HepG2 (cell line): ENCODE measurements around the gene PLOD3. TPM values are rescaled to one million over a fixed set of nuclear protein-coding genes. Genes with fewer than 3 reads are reported as not detected.

Experiments
- CREBL2 ChIP-seq: sonication (generic); formaldehyde crosslinking; IDR thresholded peaks from 2 replicates; pipeline ENCODE4 v1.8.1; 2023; ENCODE audit warnings: missing genetic modification reagents, mild to moderate bottlenecking, borderline replicate concordance
- DR1 ChIP-seq: sonication (generic); formaldehyde crosslinking; IDR thresholded peaks from 2 replicates; pipeline ENCODE4 v1.8.0; 2021; ENCODE audit warnings: mild to moderate bottlenecking, missing genetic modification reagents, inconsistent platforms
- FOXM1 ChIP-seq: sonication (generic); formaldehyde crosslinking; IDR thresholded peaks from 2 replicates; pipeline ENCODE4 v1.5.0; 2020; ENCODE audit warnings: missing genetic modification reagents
- FOXP4 ChIP-seq: sonication (generic); formaldehyde crosslinking; IDR thresholded peaks from 2 replicates; pipeline ENCODE4 v1.4.0; 2020; ENCODE audit warnings: missing genetic modification reagents
- HNRNPUL1 ChIP-seq: fragments of 200-400 bp; formaldehyde crosslinking; IDR thresholded peaks from 2 replicates; pipeline ENCODE4 v1.6.1; 2017; ENCODE audit warnings: low read depth, mild to moderate bottlenecking, low read length, moderate library complexity
- KDM3A ChIP-seq: IDR thresholded peaks from 2 replicates; pipeline ENCODE4 v1.6.1; 2018; ENCODE audit warnings: low read depth, missing compliant biosample characterization
- MED1 ChIP-seq: sonication (generic); formaldehyde crosslinking; IDR thresholded peaks from 2 replicates; pipeline ENCODE4 v1.4.0; 2020; ENCODE audit warnings: missing genetic modification reagents
- MNT ChIP-seq: fragments of 450-650 bp; IDR thresholded peaks from 2 replicates; pipeline ENCODE4 v1.6.1; 2016
- MTA3 ChIP-seq: sonication (generic); formaldehyde crosslinking; IDR thresholded peaks from 2 replicates; pipeline ENCODE4 v1.4.0; 2020; ENCODE audit warnings: missing genetic modification reagents
- NAIF1 ChIP-seq: sonication (generic); formaldehyde crosslinking; IDR thresholded peaks from 2 replicates; pipeline ENCODE4 v1.5.0; 2020; ENCODE audit warnings: mild to moderate bottlenecking, missing genetic modification reagents, borderline replicate concordance
- NR2C2 ChIP-seq: sonication (generic); formaldehyde crosslinking; IDR thresholded peaks from 2 replicates; pipeline ENCODE4 v1.4.0; 2020; ENCODE audit warnings: missing genetic modification reagents, mild to moderate bottlenecking, moderate library complexity, borderline replicate concordance
- SIX1 ChIP-seq: sonication (generic); formaldehyde crosslinking; IDR thresholded peaks from 2 replicates; pipeline ENCODE4 v1.4.0; 2020; ENCODE audit warnings: missing genetic modification reagents, borderline replicate concordance
- SMAD9 ChIP-seq: sonication (generic); formaldehyde crosslinking; IDR thresholded peaks from 2 replicates; pipeline ENCODE4 v1.5.1; 2020; ENCODE audit warnings: mild to moderate bottlenecking, missing genetic modification reagents
- SMARCE1 ChIP-seq: fragments of 450-650 bp; IDR thresholded peaks from 2 replicates; pipeline ENCODE4 v1.6.1; 2017; ENCODE audit warnings: borderline replicate concordance
- SUZ12 ChIP-seq: fragments of 150-350 bp; IDR thresholded peaks from 2 replicates; pipeline ENCODE4 v1.6.1; 2014; ENCODE audit warnings: low read depth, low read length
- ZBTB34 ChIP-seq: sonication (generic); formaldehyde crosslinking; IDR thresholded peaks from 2 replicates; pipeline ENCODE4 v1.8.0; 2022; ENCODE audit warnings: mild to moderate bottlenecking, missing genetic modification reagents
- ZNF33B ChIP-seq: sonication (generic); formaldehyde crosslinking; IDR thresholded peaks from 2 replicates; pipeline ENCODE4 v1.5.1; 2020; ENCODE audit warnings: mild to moderate bottlenecking, missing genetic modification reagents
- ZNF724P ChIP-seq: sonication (generic); formaldehyde crosslinking; IDR thresholded peaks from 2 replicates; pipeline ENCODE4 v1.8.0; 2022; ENCODE audit warnings: missing genetic modification reagents, borderline replicate concordance
- polyA plus RNA-seq, 8 experiments: library from polyadenylated mRNA; depleted of rRNA in 3 of 8; stranded (reverse) in 7 of 8; unstranded in 1 of 8; fragments of >200 nt; fragmentation: Illumina TruSeq in 4 of 8; extraction: Trizol in 4 of 8; gene quantifications; 2 replicates each; pipeline versions ENCODE4 v1.2.1 to v1.2.3, GENCODE V29; 2011 to 2016; ENCODE audit warnings: low read depth in 4 of 8, missing spikeins in 1 of 8, mixed read lengths in 1 of 8; ENCODE audit not compliant: insufficient read depth in 1 of 8
- total RNA-seq, 5 experiments: library from RNA; depleted of rRNA; stranded (reverse); fragments of >200 nt; fragmentation: Illumina TruSeq; extraction: Trizol; gene quantifications; 2 replicates each; pipeline ENCODE4 v1.2.3, GENCODE V29; 2016; ENCODE audit warnings: low read depth in 1 of 5
- TF ChIP-seq, protein P1 (sequence below): sonication (generic); formaldehyde crosslinking; IDR thresholded peaks from 2 replicates; pipeline ENCODE4 v1.8.0; 2022; ENCODE audit warnings: missing genetic modification reagents, low read depth, mild to moderate bottlenecking, borderline replicate concordance
- TF ChIP-seq, protein P2 (sequence below): IDR thresholded peaks from 2 replicates; pipeline ENCODE4 v1.4.0; 2020; ENCODE audit warnings: mild to moderate bottlenecking, missing genetic modification reagents

The PLOD3 gene
- total and polyA plus RNA-seq, 2 of the 13 experiments (the other 11 are each of a cell fraction or from before 2014, with no cell fraction given) = 65.8 to 67.4 TPM

GRCh38 chr7:101201695-101202602, 15.4 kb downstream of the PLOD3 start (continued):
- TF ChIP-seq, protein P1, sequence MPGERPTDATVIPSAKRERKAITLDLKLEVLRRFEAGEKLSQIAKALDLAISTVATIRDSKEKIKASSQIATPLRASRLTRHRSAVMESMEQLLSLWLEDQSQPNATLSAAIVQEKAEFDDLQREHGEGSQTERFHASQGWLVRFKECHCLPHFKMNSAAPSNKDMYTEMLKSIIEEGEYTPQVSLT = no peak
- no peak for TF ChIP-seq FOXM1 (CRISPR knock-in tag)
- TF ChIP-seq KDM3A (CRISPR knock-in tag) = peak; percentile 73; the same call in 1 of the 2 replicates
- TF ChIP-seq NAIF1 = no peak
- no peak for TF ChIP-seq NR2C2 (CRISPR knock-in tag)
- TF ChIP-seq, protein P2, sequence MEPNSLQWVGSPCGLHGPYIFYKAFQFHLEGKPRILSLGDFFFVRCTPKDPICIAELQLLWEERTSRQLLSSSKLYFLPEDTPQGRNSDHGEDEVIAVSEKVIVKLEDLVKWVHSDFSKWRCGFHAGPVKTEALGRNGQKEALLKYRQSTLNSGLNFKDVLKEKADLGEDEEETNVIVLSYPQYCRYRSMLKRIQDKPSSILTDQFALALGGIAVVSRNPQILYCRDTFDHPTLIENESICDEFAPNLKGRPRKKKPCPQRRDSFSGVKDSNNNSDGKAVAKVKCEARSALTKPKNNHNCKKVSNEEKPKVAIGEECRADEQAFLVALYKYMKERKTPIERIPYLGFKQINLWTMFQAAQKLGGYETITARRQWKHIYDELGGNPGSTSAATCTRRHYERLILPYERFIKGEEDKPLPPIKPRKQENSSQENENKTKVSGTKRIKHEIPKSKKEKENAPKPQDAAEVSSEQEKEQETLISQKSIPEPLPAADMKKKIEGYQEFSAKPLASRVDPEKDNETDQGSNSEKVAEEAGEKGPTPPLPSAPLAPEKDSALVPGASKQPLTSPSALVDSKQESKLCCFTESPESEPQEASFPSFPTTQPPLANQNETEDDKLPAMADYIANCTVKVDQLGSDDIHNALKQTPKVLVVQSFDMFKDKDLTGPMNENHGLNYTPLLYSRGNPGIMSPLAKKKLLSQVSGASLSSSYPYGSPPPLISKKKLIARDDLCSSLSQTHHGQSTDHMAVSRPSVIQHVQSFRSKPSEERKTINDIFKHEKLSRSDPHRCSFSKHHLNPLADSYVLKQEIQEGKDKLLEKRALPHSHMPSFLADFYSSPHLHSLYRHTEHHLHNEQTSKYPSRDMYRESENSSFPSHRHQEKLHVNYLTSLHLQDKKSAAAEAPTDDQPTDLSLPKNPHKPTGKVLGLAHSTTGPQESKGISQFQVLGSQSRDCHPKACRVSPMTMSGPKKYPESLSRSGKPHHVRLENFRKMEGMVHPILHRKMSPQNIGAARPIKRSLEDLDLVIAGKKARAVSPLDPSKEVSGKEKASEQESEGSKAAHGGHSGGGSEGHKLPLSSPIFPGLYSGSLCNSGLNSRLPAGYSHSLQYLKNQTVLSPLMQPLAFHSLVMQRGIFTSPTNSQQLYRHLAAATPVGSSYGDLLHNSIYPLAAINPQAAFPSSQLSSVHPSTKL (CRISPR knock-in tag) = 0 out of 2 replicates have a peak, but pooled peaks have one; percentile 42
- TF ChIP-seq ZBTB34 = 0 out of 2 replicates have a peak, but pooled peaks have one; percentile 46
- no peak for TF ChIP-seq SMAD9 (CRISPR knock-in tag)
- TF ChIP-seq ZNF33B (CRISPR knock-in tag) = no peak
- no peak for TF ChIP-seq SIX1 (CRISPR knock-in tag)
- no peak for TF ChIP-seq CREBL2 (CRISPR knock-in tag)
- peak; percentile 79 for TF ChIP-seq DR1 (CRISPR knock-in tag)
- TF ChIP-seq MNT = no peak
- TF ChIP-seq MTA3 (CRISPR knock-in tag) = no peak
- no peak for TF ChIP-seq HNRNPUL1
- TF ChIP-seq FOXP4 (CRISPR knock-in tag) = no peak
- TF ChIP-seq SUZ12 = no peak
- TF ChIP-seq MED1 (CRISPR knock-in tag) = no peak; the same call in 1 of the 2 replicates
- TF ChIP-seq ZNF724P (CRISPR knock-in tag) = no peak
- TF ChIP-seq SMARCE1 = no peak
